ENCODE results near the gene ISOC2.

GRCh38 chr19:55489711-55490477 lies 28.5 kb upstream of the ISOC2 start:
- TF ChIP-seq, protein P1, sequence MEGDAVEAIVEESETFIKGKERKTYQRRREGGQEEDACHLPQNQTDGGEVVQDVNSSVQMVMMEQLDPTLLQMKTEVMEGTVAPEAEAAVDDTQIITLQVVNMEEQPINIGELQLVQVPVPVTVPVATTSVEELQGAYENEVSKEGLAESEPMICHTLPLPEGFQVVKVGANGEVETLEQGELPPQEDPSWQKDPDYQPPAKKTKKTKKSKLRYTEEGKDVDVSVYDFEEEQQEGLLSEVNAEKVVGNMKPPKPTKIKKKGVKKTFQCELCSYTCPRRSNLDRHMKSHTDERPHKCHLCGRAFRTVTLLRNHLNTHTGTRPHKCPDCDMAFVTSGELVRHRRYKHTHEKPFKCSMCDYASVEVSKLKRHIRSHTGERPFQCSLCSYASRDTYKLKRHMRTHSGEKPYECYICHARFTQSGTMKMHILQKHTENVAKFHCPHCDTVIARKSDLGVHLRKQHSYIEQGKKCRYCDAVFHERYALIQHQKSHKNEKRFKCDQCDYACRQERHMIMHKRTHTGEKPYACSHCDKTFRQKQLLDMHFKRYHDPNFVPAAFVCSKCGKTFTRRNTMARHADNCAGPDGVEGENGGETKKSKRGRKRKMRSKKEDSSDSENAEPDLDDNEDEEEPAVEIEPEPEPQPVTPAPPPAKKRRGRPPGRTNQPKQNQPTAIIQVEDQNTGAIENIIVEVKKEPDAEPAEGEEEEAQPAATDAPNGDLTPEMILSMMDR (IDR thresholded peaks at IDR 0.05; ENCODE audit: borderline replicate concordance, extremely low read depth, low read length, poor library complexity, severe bottlenecking): no peak
- no peak for TF ChIP-seq EZH2 (IDR thresholded peaks at IDR 0.05; ENCODE audit: borderline replicate concordance, low read depth, low read length, severe bottlenecking)

Measured in DND-41 (cell line).